HepG2 (cell line): Measurements from ENCODE around the gene IL1R1. TPM values are rescaled to one million over a fixed set of nuclear protein-coding genes. Genes with fewer than 3 reads are reported as not detected.

Experiments
- ATAC-seq: fragments of 200-7000 bp; cut with Tn5 transposase; 3 replicates; pipeline ENCODE4 v1.9.1; 2020; ENCODE audit warnings: mild to moderate bottlenecking, moderate library complexity
- BruUV-seq: library from RNA; stranded (reverse); fragments of 400-500 nt; replicated peaks from 2 replicates; lab custom pipeline; 2021; lab: Mats Ljungman, UMichigan
- CTCF ChIA-PET: fragments of 300-600 bp; formaldehyde crosslinking; extraction: SDS; loops from one replicate; lab custom pipeline; 2021; ENCODE audit warnings: low total read pairs, inconsistent platforms, low intra/inter-chr PET ratio; lab: Yijun Ruan, JAX
- POLR2A ChIA-PET: fragments of 350-600 bp; sonication (Branson Sonifier 250); formaldehyde crosslinking; loops from one replicate; lab custom pipeline; 2020; ENCODE audit warnings: antibody characterized with exemption, inconsistent platforms; lab: Yijun Ruan, JAX
- DNase-seq: peaks from one replicate; pipeline ENCODE4 v3.0.0-alpha.2; 2015; ENCODE audit warnings: low spot score
- FAIRE-seq: peaks from 3 replicates; lab custom pipeline; 2011; peaks lifted over from hg19 to GRCh38; lab: Jason Lieb, UNC
- H2AFZ ChIP-seq: one replicate; pipeline ENCODE4 v1.6.1; 2011; ENCODE audit warnings: low read length, inconsistent platforms
- H3K27ac ChIP-seq: fragments of 300-600 bp; 3 replicates; pipeline ENCODE4 v1.8.0; 2011; ENCODE audit warnings: mixed run types, mild to moderate bottlenecking, mixed read lengths, low read length, inconsistent platforms; ENCODE audit not compliant: insufficient read depth; ENCODE audit errors: extremely low read length
- H3K27me3 ChIP-seq, 2 experiments: fragments of 200-600 bp in 1 of 2; 2 replicates in 1 of 2; 3 replicates in 1 of 2; pipeline versions ENCODE4 v1.6.0 to v1.8.0; 2011; ENCODE audit warnings: low read length in 2 of 2, mild to moderate bottlenecking in 2 of 2, moderate library complexity in 2 of 2, inconsistent platforms in 1 of 2; ENCODE audit not compliant: insufficient read depth in 2 of 2, control insufficient read depth in 1 of 2
- H3K36me3 ChIP-seq, 2 experiments: fragments of 200-600 bp in 1 of 2; replicated peaks in 1 of 2; 2 replicates in 1 of 2; 3 replicates in 1 of 2; pipeline versions ENCODE4 v1.5.1 to v1.8.0; 2011; ENCODE audit warnings: low read length in 2 of 2, inconsistent platforms in 1 of 2; ENCODE audit not compliant: insufficient read depth in 2 of 2, control insufficient read depth in 1 of 2
- H3K4me1 ChIP-seq: 2 replicates; pipeline ENCODE4 v1.5.1; 2012; ENCODE audit warnings: low read length, inconsistent platforms; ENCODE audit not compliant: insufficient read depth
- H3K4me2 ChIP-seq: 2 replicates; pipeline ENCODE4 v1.6.0; 2011; ENCODE audit warnings: low read depth, low read length, inconsistent platforms
- H3K4me3 ChIP-seq, 3 experiments: fragments of 200-600 bp in 1 of 3; sonication (generic), shearing (Covaris generic) in 1 of 3; replicated peaks in 1 of 3; 2 replicates each; pipeline ENCODE4 v1.5.1; 2011 to 2016; ENCODE audit warnings: low read length in 3 of 3, inconsistent platforms in 2 of 3, low read depth in 2 of 3, mild to moderate bottlenecking in 2 of 3, control low read depth in 1 of 3, mixed read lengths in 1 of 3; ENCODE audit not compliant: insufficient read depth in 1 of 3
- H3K79me2 ChIP-seq: one replicate; pipeline ENCODE4 v1.6.1; 2011; ENCODE audit warnings: low read length, inconsistent platforms; ENCODE audit not compliant: insufficient read depth
- H3K9ac ChIP-seq: 2 replicates; pipeline ENCODE4 v1.6.0; 2011; ENCODE audit warnings: mild to moderate bottlenecking, low read depth, low read length, inconsistent platforms; ENCODE audit not compliant: insufficient read depth
- H3K9me3 ChIP-seq: 2 replicates; pipeline ENCODE4 v1.5.1; 2012; ENCODE audit warnings: mild to moderate bottlenecking, low read length
- H4K20me1 ChIP-seq: 2 replicates; pipeline ENCODE4 v1.6.0; 2011; ENCODE audit warnings: inconsistent platforms, mild to moderate bottlenecking, low read length, moderate library complexity; ENCODE audit not compliant: insufficient read depth
- ARID2 ChIP-seq: sonication (generic); formaldehyde crosslinking; IDR thresholded peaks from 2 replicates; pipeline ENCODE4 v1.8.1; 2022; ENCODE audit warnings: mild to moderate bottlenecking, missing genetic modification reagents, borderline replicate concordance
- HDAC2 ChIP-seq: sonication (generic); formaldehyde crosslinking; IDR thresholded peaks from 2 replicates; pipeline ENCODE4 v1.4.0; 2020; ENCODE audit warnings: missing genetic modification reagents
- HNF4A ChIP-seq: sonication (generic); formaldehyde crosslinking; IDR thresholded peaks from 2 replicates; pipeline ENCODE4 v1.4.0; 2020; ENCODE audit warnings: missing genetic modification reagents
- MLLT10 ChIP-seq: sonication (generic); formaldehyde crosslinking; IDR thresholded peaks from 2 replicates; pipeline ENCODE4 v1.4.0; 2020; ENCODE audit warnings: missing genetic modification reagents
- PTBP1 ChIP-seq: fragments of 200-400 bp; formaldehyde crosslinking; IDR thresholded peaks from 2 replicates; pipeline ENCODE4 v1.6.1; 2018; ENCODE audit warnings: low read length, low read depth; ENCODE audit not compliant: poor library complexity, severe bottlenecking
- RXRA ChIP-seq: sonication (generic); formaldehyde crosslinking; IDR thresholded peaks from 2 replicates; pipeline ENCODE4 v1.5.1; 2020; ENCODE audit warnings: missing genetic modification reagents
- SIN3A ChIP-seq: IDR thresholded peaks from 2 replicates; pipeline ENCODE4 v1.6.1; 2011; ENCODE audit warnings: low read depth, mild to moderate bottlenecking, control low read depth, low read length, borderline replicate concordance
- ZBTB3 ChIP-seq: sonication (generic); formaldehyde crosslinking; IDR thresholded peaks from 2 replicates; pipeline ENCODE4 v1.4.0; 2020; ENCODE audit warnings: low read depth, mild to moderate bottlenecking, moderate library complexity, missing genetic modification reagents, borderline replicate concordance
- ZNF430 ChIP-seq: sonication (generic); formaldehyde crosslinking; IDR thresholded peaks from 2 replicates; pipeline ENCODE4 v1.9.0; 2021; ENCODE audit warnings: mild to moderate bottlenecking, missing genetic modification reagents
- ZNF598 ChIP-seq: sonication (generic); formaldehyde crosslinking; IDR thresholded peaks from 2 replicates; pipeline ENCODE4 v1.5.1; 2020; ENCODE audit warnings: mild to moderate bottlenecking, missing genetic modification reagents, borderline replicate concordance
- ZNF83 ChIP-seq: sonication (generic); formaldehyde crosslinking; IDR thresholded peaks from 2 replicates; pipeline ENCODE4 v1.4.0; 2020; ENCODE audit warnings: missing genetic modification reagents, mild to moderate bottlenecking, borderline replicate concordance
- WGBS: methylation state at CpG from one replicate; pipeline ENCODE4 v1.1.6; 2017; ENCODE audit warnings: low lambda C conversion rate; 5-methylcytosine and 5-hydroxymethylcytosine counted together
- in situ Hi-C: cut with HindIII; loops from 2 replicates; pipeline ENCODE4 v1.10.0; 2017; ENCODE audit warnings: low pct_unique_long_range_greater_than_20kb; ENCODE audit not compliant: extremely low pct_ligation_motif_present
- intact Hi-C: fragments of 100-400 bp; cut with micrococcal nuclease; formaldehyde crosslinking; loops from one replicate; pipeline ENCODE4 v1.10.0; 2022; ENCODE audit not compliant: unreplicated experiment
- polyA plus RNA-seq, 8 experiments: library from polyadenylated mRNA; depleted of rRNA in 3 of 8; stranded (reverse) in 7 of 8; unstranded in 1 of 8; fragments of >200 nt; fragmentation: Illumina TruSeq in 4 of 8; extraction: Trizol in 4 of 8; gene quantifications; 2 replicates each; pipeline versions ENCODE4 v1.2.1 to v1.2.3, GENCODE V29; 2011 to 2016; ENCODE audit warnings: low read depth in 4 of 8, missing spikeins in 1 of 8, mixed read lengths in 1 of 8; ENCODE audit not compliant: insufficient read depth in 1 of 8
- total RNA-seq, 5 experiments: library from RNA; depleted of rRNA; stranded (reverse); fragments of >200 nt; fragmentation: Illumina TruSeq; extraction: Trizol; gene quantifications; 2 replicates each; pipeline ENCODE4 v1.2.3, GENCODE V29; 2016; ENCODE audit warnings: low read depth in 1 of 5
- TF ChIP-seq, protein P1 (sequence below): sonication (generic); formaldehyde crosslinking; IDR thresholded peaks from 2 replicates; pipeline ENCODE4 v1.5.0; 2020; ENCODE audit warnings: missing genetic modification reagents, mild to moderate bottlenecking, borderline replicate concordance
- TF ChIP-seq, protein P2 (sequence below): sonication (generic); formaldehyde crosslinking; IDR thresholded peaks from 2 replicates; pipeline ENCODE4 v1.5.1; 2020; ENCODE audit warnings: missing genetic modification reagents, mild to moderate bottlenecking, borderline replicate concordance
- TF ChIP-seq, protein P3 (sequence below): sonication (generic); formaldehyde crosslinking; IDR thresholded peaks from 2 replicates; pipeline ENCODE4 v1.4.0; 2020; ENCODE audit warnings: mild to moderate bottlenecking, missing genetic modification reagents

The IL1R1 gene
- total and polyA plus RNA-seq, 2 of the 13 experiments (the other 11 are each of a cell fraction or from before 2014, with no cell fraction given) = 38.0 to 93.1 TPM

DNA sequence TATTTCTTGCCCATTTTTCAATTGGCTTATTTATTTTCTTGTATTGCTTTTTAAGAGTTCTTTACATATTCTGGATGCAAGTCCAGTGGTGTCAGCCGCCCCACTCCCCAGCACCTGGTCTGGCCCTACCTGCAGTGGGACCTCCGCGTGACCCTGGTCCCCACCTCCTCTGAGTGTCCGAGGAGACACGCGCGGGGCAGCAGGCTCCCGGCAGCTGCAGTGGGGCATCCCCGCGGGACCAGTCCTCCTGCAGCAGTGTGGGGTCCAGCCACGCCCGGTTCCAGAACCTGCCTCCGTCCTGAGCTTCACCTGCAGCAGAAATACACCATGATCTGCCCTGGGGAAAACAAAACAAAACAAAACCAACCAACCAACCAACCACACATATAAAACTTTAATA is 48.9 kb upstream of the IL1R1 start:
- no peaks in the 10 kb centered on the region for H3K36me3 ChIP-seq
- no peak overlapping the region for H3K4me2 ChIP-seq
- 97% methylated on average over 13 of the region's 13 CpGs for WGBS
- no peaks in the 10 kb centered on the region for H4K20me1 ChIP-seq
- no peak overlapping the region for H3K9ac ChIP-seq
- CTCF ChIA-PET = no interaction called here
- ATAC-seq = no peak
- no peak overlapping the region for H3K4me3 ChIP-seq
- H3K27ac ChIP-seq = no peak overlapping the region
- BruUV-seq = no TSS peak
- POLR2A ChIA-PET = no interaction called here
- H3K27me3 ChIP-seq = no peaks in the 10 kb centered on the region
- DNase-seq = no peak
- peaks cover 14% of the 10 kb centered on the region for H3K4me1 ChIP-seq
- H3K79me2 ChIP-seq = no peaks in the 10 kb centered on the region
- peaks cover 4% of the 10 kb centered on the region; the same call in 1 of the 2 replicates for H3K9me3 ChIP-seq
- in situ Hi-C loops = no loop called here
- no peak overlapping the region for H2AFZ ChIP-seq
- no peak for FAIRE-seq
- intact Hi-C loops = no loop called here
- TF ChIP-seq HNF4A (CRISPR knock-in tag) = no peak
- TF ChIP-seq, protein P1, sequence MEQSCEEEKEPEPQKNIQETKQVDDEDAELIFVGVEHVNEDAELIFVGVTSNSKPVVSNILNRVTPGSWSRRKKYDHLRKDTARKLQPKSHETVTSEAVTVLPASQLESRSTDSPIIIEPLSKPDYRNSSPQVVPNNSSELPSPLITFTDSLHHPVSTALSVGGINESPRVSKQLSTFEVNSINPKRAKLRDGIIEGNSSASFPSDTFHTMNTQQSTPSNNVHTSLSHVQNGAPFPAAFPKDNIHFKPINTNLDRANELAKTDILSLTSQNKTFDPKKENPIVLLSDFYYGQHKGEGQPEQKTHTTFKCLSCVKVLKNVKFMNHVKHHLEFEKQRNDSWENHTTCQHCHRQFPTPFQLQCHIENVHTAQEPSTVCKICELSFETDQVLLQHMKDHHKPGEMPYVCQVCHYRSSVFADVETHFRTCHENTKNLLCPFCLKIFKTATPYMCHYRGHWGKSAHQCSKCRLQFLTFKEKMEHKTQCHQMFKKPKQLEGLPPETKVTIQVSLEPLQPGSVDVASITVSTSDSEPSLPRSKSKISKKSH (CRISPR knock-in tag) = no peak
- TF ChIP-seq MLLT10 (CRISPR knock-in tag) = no peak
- TF ChIP-seq, protein P2, sequence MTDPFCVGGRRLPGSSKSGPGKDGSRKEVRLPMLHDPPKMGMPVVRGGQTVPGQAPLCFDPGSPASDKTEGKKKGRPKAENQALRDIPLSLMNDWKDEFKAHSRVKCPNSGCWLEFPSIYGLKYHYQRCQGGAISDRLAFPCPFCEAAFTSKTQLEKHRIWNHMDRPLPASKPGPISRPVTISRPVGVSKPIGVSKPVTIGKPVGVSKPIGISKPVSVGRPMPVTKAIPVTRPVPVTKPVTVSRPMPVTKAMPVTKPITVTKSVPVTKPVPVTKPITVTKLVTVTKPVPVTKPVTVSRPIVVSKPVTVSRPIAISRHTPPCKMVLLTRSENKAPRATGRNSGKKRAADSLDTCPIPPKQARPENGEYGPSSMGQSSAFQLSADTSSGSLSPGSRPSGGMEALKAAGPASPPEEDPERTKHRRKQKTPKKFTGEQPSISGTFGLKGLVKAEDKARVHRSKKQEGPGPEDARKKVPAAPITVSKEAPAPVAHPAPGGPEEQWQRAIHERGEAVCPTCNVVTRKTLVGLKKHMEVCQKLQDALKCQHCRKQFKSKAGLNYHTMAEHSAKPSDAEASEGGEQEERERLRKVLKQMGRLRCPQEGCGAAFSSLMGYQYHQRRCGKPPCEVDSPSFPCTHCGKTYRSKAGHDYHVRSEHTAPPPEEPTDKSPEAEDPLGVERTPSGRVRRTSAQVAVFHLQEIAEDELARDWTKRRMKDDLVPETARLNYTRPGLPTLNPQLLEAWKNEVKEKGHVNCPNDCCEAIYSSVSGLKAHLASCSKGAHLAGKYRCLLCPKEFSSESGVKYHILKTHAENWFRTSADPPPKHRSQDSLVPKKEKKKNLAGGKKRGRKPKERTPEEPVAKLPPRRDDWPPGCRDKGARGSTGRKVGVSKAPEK (CRISPR knock-in tag) = no peak
- TF ChIP-seq ZBTB3 (CRISPR knock-in tag) = no peak
- TF ChIP-seq ZNF83 = no peak
- no peak for TF ChIP-seq PTBP1
- no peak for TF ChIP-seq SIN3A
- no peak for TF ChIP-seq RXRA (CRISPR knock-in tag)
- no peak for TF ChIP-seq ZNF430 (CRISPR knock-in tag)
- TF ChIP-seq, protein P3, sequence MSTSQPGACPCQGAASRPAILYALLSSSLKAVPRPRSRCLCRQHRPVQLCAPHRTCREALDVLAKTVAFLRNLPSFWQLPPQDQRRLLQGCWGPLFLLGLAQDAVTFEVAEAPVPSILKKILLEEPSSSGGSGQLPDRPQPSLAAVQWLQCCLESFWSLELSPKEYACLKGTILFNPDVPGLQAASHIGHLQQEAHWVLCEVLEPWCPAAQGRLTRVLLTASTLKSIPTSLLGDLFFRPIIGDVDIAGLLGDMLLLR = no peak
- no peak for TF ChIP-seq ZNF598 (CRISPR knock-in tag)
- TF ChIP-seq HDAC2 (CRISPR knock-in tag) = no peak
- no peak for TF ChIP-seq ARID2 (CRISPR knock-in tag)
